SK-N-SH (cell line): ENCODE results near the gene CA10.

Source experiments
- ELF1 ChIP-seq: IDR thresholded peaks from 2 replicates; pipeline ENCODE4 v1.4.0; 2012
- FOXM1 ChIP-seq: IDR thresholded peaks from 2 replicates; pipeline ENCODE4 v1.4.0; 2012; ENCODE audit warnings: low read depth, mild to moderate bottlenecking
- NRF1 ChIP-seq: IDR thresholded peaks from 2 replicates; pipeline ENCODE4 v1.6.1; 2012; ENCODE audit warnings: low read depth, mild to moderate bottlenecking, low read length
- TAF1 ChIP-seq: IDR thresholded peaks from 2 replicates; pipeline ENCODE4 v1.6.1; 2012; ENCODE audit warnings: low read depth, mild to moderate bottlenecking, low read length, moderate library complexity, borderline replicate concordance
- TF ChIP-seq, protein P1 (sequence below): fragments of 200-600 bp; sonication (generic); IDR thresholded peaks from 2 replicates; pipeline ENCODE4 v1.6.1; 2017; ENCODE audit warnings: antibody characterized with exemption, mild to moderate bottlenecking, moderate library complexity
- TF ChIP-seq, protein P2 (sequence below): fragments of 150-350 bp; IDR thresholded peaks from 2 replicates; pipeline ENCODE4 v1.6.1; 2017; ENCODE audit warnings: antibody characterized with exemption, low read length, low read depth, borderline replicate concordance

DNA sequence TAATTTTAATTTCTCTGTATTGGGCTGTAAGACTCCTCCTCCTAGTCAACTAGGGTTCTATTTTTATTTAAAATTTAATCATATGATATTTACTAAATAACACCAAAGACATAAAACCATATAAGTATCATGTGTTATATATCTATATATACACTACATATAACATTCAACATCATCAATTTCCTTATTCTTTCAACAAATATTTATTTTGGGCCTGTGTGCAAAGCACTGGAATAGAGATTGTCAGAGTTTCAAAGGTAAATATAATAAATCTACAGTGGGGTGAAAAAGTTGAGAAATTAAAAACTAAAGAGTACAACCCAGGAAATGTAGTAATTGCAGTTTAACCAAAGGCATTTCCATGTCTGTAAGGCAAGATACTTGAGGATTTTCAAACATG is 364.0 kb downstream of the CA10 start:
- TF ChIP-seq, protein P1, sequence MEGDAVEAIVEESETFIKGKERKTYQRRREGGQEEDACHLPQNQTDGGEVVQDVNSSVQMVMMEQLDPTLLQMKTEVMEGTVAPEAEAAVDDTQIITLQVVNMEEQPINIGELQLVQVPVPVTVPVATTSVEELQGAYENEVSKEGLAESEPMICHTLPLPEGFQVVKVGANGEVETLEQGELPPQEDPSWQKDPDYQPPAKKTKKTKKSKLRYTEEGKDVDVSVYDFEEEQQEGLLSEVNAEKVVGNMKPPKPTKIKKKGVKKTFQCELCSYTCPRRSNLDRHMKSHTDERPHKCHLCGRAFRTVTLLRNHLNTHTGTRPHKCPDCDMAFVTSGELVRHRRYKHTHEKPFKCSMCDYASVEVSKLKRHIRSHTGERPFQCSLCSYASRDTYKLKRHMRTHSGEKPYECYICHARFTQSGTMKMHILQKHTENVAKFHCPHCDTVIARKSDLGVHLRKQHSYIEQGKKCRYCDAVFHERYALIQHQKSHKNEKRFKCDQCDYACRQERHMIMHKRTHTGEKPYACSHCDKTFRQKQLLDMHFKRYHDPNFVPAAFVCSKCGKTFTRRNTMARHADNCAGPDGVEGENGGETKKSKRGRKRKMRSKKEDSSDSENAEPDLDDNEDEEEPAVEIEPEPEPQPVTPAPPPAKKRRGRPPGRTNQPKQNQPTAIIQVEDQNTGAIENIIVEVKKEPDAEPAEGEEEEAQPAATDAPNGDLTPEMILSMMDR = no peak
- TF ChIP-seq FOXM1 = no peak
- TF ChIP-seq TAF1 = no peak
- TF ChIP-seq, protein P2, sequence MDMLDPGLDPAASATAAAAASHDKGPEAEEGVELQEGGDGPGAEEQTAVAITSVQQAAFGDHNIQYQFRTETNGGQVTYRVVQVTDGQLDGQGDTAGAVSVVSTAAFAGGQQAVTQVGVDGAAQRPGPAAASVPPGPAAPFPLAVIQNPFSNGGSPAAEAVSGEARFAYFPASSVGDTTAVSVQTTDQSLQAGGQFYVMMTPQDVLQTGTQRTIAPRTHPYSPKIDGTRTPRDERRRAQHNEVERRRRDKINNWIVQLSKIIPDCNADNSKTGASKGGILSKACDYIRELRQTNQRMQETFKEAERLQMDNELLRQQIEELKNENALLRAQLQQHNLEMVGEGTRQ = no peak
- TF ChIP-seq NRF1 = no peak
- no peak for TF ChIP-seq ELF1
